Right lobe of liver (tissue), 4 donors: ENCODE measurements around the gene TIAM2.

Source experiments
- CTCF ChIP-seq, 4 donors: fragments of 200-600 bp in 3 of 4; fragments of 450-650 bp in 1 of 4; IDR thresholded peaks; one replicate each; pipeline versions ENCODE4 v1.5.1 to v1.8.0; 2016 to 2022; ENCODE audit warnings: antibody characterized with exemption in 4 of 4, mild to moderate bottlenecking in 2 of 4
- POLR2A ChIP-seq: fragments of 450-650 bp; IDR thresholded peaks from one replicate; pipeline ENCODE4 v1.6.1; 2017; ENCODE audit warnings: antibody characterized with exemption, mild to moderate bottlenecking
- donor health status: DM: no; HTN: no; CAD: no.
- donor health status: DM: no; HTN: no; CAD: no.
- donor health status: DM: no; HTN: yes; CAD: no.

DNA sequence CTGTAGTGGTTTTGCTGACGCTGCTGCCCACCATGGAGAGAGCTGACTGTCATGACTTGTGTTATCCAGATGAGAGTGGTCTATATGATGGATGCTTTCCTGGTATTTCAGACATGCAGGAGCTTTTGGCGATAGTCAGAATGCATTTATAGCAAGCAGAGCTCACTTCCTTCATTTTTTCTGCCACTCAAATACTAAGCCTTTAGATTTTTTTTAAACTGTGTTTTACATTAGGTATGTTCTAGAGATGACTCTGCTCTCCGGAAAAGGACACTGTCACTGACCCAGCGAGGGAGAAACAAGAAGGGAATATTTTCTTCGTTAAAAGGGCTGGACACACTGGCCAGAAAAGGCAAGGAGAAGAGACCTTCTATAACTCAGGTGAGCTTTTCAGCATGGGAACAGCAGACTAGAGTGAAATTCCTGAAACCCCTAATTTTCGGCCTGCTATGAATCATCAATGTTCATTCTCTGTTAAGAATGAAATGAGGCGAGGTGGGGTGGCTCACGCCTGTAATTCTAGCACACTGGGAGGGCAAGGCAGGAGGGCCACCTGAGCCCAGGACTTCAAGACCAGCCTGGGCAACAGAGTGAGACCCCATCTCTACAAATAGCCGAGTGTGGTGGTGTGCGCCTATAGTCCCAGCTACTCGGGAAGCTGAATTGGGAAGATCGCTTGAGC, 170.1 kb downstream of the TIAM2 start:
- TF ChIP-seq CTCF (IDR thresholded peaks at IDR 0.05) (no peak), POLR2A (no peak)
